GM19035 (cell line): ENCODE measurements around the gene SVOPL.

Experiments
- ATAC-seq: cut with Tn5 transposase; IDR thresholded peaks from one replicate; pipeline ENCODE4 v1.9.1; 2021; ENCODE audit not compliant: unreplicated experiment

The SVOPL gene

GRCh38 chr7:138608275-138608674 lies 92.9 kb downstream of the SVOPL start:
- ATAC-seq: peak; percentile 79

- no peak for ATAC-seq
Observed at GRCh38 chr7:138607216-138608126, 93.7 kb downstream of the SVOPL start.

- ATAC-seq: no peak
Observed at GRCh38 chr7:138606236-138606635, 94.9 kb downstream of the SVOPL start.

- ATAC-seq: no peak
Observed at GRCh38 chr7:138603549-138604318, 97.4 kb downstream of the SVOPL start.

GRCh38 chr7:138602451-138602850 lies 98.7 kb downstream of the SVOPL start:
- ATAC-seq: no peak

GRCh38 chr7:138595454-138595853 lies 105.7 kb downstream of the SVOPL start:
- no peak for ATAC-seq

- no peak for ATAC-seq
Observed at GRCh38 chr7:138590154-138590553, 111.0 kb downstream of the SVOPL start.

GRCh38 chr7:138588986-138589385 lies 112.2 kb downstream of the SVOPL start:
- ATAC-seq: no peak

GRCh38 chr7:138587485-138587884 lies 113.7 kb downstream of the SVOPL start:
- ATAC-seq: no peak

GRCh38 chr7:138585283-138585993 lies 115.7 kb downstream of the SVOPL start:
- no peak for ATAC-seq

- ATAC-seq: no peak
Observed at GRCh38 chr7:138584696-138585095, 116.5 kb downstream of the SVOPL start.

GRCh38 chr7:138584283-138584682 lies 116.9 kb downstream of the SVOPL start:
- no peak for ATAC-seq

GRCh38 chr7:138581065-138581464 lies 120.1 kb downstream of the SVOPL start:
- ATAC-seq: no peak

- ATAC-seq: no peak
Observed at GRCh38 chr7:138579671-138580070, 121.5 kb downstream of the SVOPL start.

- no peak for ATAC-seq
Observed at GRCh38 chr7:138579136-138579535, 122.0 kb downstream of the SVOPL start.

GRCh38 chr7:138575897-138576428 lies 125.2 kb downstream of the SVOPL start:
- ATAC-seq: no peak

- ATAC-seq: no peak
Observed at GRCh38 chr7:138573741-138574140, 127.4 kb downstream of the SVOPL start.

- no peak for ATAC-seq
Observed at GRCh38 chr7:138570715-138571114, 130.4 kb downstream of the SVOPL start.

GRCh38 chr7:138569418-138569817 lies 131.7 kb downstream of the SVOPL start:
- ATAC-seq: no peak

- no peak for ATAC-seq
Observed at GRCh38 chr7:138568655-138569054, 132.5 kb downstream of the SVOPL start.

- ATAC-seq: no peak
Observed at GRCh38 chr7:138565451-138566114, 135.6 kb downstream of the SVOPL start.
